SW480 (cell line): ENCODE results near the gene ADAMTSL4.
A peak's percentile ranks its signal among the peaks of the same experiment; 100 is the strongest.
"Not testable (repeated sequence)": the region's sequence is repeated elsewhere in the genome, so short reads cannot be mapped to it uniquely, and the experiment has no call there.

Source experiments
- DNase-seq: peaks from one replicate; pipeline ENCODE4 v3.0.0-alpha.2; 2016; ENCODE audit warnings: low spot score

Gene ADAMTSL4

DNA sequence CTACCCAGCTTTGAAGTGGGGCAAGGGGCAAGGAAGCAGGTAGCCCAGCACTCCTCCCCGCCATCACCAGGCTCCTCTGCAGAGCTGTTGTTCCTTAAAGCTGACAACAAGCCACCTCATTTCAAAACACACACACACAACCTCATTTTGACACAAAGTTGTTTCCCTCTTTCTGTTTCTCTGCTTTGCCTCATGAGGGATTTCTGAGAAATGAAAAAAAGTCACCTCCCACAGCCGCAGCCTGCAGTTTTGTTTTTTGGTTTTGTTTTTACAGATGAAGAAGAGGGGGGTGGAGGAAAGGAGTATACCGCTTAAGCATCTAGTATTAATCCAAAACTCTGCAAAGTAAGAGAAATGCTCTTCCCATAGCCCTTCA is 18.1 kb downstream of the ADAMTSL4 start:
- no peak for DNase-seq

DNA sequence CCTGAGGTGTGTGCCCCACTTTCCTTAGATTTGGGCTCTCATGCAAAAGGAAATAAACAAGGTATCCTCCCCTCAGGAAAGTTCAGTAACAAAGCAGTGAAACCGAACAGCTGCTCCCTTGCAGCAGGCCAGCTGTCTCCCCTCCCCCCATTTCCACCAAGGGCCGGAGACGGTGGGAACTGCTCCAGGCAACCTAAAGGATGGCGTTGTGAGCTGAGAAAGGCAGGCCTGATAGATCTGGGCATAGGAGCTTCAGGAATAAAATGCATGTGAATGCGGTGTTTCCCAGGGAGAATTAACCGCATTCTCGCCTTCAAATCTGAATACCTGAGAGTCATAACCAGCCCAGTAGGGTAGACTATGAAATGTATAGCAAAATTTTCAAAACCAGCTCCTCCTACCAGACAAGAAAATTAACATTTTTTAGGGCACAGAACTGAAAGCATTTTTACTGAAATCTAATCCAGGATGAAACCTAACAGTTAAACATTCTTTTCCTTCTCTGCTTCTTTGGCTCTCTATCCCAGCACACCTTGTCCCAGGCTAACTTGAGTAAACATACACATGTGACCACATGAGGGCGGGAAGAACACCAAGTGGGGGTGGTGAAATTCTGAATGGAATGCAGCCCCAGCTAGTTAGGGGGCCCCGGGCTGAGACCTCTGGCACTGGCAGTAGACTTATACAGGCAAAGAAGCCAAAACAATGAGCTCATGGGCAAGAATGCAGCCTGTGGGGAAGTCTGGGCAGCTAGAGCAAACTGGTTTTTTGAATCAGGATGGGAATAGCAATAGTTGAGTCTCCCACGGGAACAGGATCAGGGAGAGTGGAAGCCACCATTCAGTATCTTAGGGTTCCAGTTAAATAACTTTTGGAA is 18.7 kb downstream of the ADAMTSL4 start:
- DNase-seq = peak; percentile 82

GRCh38 chr1:150568594-150568966 is 19.4 kb downstream of the ADAMTSL4 start:
- DNase-seq = no peak

DNA sequence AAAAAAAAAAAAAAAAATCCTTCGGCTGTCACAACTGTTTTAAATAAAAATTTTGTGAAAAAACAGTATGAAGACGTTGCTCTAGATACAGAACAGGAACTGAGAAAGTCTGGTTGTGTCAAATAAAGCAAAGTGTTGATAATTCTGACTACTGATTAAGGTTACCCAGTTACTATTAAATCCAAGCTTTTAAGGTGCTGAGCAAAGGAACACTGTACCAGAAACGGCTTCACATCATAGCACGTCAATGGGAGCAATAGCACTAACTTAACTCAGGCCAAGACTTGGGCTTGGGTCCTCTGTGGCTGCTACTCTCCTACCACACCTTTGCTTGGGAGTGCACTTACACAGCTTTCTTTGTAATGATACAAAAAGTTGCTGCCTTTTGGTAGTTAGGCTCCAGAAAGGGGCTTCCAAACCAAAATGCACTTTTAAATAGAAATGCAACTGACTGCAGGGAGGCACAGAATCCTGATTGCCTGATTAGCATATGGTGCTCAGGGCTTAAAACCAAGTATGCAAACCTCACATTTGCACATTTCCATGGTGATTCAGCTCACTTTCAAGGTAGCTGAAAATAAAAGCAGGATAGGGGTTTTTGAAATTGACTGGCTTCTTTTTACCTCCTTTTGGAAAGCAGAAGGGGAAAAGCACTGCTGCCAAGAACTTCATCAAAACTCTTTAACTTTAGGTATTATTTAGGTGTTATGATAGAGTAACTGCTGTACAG is 23.9 kb downstream of the ADAMTSL4 start:
- DNase-seq = no peak

GRCh38 chr1:150573648-150574071 is 24.5 kb downstream of the ADAMTSL4 start:
- DNase-seq = not testable (repeated sequence)

DNA sequence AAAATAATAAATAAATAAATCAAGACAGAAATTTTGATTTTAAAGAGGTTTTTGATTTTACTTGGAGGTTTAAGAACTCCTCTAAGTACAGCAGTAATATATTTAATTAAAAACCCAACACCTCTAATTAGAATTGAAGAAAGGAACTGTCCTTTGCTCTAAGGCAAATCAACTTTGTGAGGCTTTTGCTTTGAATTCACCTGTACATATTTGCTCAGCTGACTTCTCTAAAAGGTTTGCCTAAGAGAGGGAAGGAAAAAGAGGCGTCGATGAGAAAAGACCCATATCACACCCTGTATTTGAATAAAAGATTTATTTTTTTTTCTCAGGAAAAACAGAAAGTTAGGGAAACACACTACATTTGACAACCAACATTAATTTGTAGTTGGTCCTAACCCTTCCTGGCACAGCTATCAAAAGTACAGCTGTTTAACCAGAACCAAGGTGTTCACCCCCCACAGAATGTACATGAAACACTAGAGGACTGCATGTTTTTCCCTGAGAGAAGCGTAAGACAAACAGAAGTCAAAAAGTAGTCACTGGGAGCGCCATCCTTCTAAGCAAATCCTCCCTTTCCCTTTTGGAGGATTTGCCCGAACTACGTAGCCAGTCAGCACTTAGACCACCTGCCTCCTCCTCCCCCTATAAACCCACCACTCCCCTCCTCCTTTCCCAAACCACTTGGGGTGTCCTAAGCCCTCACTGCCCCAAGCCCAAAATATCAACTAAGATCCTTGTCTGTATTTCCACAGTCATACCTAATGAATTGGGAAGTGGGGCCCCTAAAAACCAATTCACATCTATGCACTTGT is 25.3 kb downstream of the ADAMTSL4 start:
- no peak for DNase-seq

DNA sequence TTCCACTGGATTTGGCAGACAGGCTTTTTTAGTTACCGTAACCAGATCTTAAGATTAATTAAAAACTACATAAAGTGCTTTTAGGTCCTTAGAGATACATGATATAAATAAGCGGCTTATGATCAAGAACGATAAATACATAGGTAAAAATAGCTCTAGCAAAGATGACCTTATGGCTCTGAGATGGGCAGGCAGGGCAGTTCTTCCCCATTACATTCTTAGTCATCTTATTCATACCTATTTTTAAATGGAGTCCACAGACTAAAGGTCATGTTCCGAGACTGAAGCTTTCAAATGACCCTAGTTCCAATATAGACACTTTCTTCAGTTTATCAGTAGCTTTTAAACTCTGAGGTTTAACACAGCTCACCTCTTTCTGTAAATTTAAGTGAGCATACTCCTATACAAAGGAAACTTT is 25.9 kb downstream of the ADAMTSL4 start:
- no peak for DNase-seq

DNA sequence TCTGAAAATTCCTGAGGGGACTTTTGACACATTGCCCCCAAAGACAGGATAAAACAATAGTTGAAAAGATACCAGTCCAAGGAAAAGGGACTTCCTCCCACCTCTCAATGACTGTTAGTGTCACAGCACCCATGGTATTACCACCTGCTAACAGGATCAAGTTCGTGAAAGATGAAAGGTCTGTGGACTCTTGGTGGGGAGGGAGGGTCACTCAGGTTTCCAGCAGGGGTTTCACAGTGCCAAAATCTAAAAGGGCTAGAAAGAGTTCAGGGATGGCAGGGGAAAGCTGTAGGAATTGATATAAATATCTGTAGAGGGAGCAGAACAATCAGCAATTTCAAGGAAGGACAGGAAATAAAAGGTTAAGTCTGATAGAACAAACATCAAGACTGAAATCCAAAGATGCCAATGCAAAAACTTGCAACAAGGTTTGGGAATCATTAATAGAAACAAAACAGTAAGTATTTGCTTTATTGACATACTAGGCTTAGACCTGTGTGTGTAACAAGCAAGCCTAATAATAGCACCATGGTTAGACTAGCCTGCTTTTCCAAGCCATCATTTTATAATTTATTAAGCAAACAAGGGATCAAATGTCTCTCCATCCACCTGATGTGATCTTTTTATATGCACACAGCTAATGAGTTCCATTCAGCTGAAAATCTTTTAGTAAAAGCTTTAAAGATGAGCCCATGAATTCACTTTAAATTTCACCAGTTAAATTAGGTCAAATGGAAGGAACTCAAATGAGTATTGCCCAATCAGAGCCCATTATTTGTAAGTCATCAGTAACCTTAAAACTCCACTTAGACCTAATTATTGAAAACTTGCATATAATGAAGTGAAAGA is 26.5 kb downstream of the ADAMTSL4 start:
- DNase-seq = no peak

DNA sequence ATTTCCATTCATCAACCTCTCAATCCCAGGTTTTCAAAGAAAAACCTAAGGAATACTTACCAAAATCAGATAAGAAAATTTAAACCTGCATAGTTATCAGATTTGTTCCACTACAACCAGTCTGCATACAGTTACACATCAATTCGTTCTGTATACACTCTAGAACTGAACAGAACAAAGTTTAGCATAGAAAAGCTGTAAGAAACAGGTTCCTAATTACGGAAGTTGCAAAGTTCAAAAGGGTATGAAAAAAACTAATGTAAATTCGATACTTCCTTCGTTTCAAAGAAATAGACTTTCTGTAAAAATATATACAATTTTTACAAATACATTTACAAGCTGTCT is 27.1 kb downstream of the ADAMTSL4 start:
- DNase-seq = no peak

- DNase-seq = no peak
These were observed 27.8 kb downstream of the ADAMTSL4 start for GRCh38 chr1:150576794-150577556.

GRCh38 chr1:150577557-150578271 is 28.5 kb downstream of the ADAMTSL4 start:
- DNase-seq = no peak

- DNase-seq = peak; percentile 77
These were observed 29.3 kb downstream of the ADAMTSL4 start for GRCh38 chr1:150578272-150579109.

DNA sequence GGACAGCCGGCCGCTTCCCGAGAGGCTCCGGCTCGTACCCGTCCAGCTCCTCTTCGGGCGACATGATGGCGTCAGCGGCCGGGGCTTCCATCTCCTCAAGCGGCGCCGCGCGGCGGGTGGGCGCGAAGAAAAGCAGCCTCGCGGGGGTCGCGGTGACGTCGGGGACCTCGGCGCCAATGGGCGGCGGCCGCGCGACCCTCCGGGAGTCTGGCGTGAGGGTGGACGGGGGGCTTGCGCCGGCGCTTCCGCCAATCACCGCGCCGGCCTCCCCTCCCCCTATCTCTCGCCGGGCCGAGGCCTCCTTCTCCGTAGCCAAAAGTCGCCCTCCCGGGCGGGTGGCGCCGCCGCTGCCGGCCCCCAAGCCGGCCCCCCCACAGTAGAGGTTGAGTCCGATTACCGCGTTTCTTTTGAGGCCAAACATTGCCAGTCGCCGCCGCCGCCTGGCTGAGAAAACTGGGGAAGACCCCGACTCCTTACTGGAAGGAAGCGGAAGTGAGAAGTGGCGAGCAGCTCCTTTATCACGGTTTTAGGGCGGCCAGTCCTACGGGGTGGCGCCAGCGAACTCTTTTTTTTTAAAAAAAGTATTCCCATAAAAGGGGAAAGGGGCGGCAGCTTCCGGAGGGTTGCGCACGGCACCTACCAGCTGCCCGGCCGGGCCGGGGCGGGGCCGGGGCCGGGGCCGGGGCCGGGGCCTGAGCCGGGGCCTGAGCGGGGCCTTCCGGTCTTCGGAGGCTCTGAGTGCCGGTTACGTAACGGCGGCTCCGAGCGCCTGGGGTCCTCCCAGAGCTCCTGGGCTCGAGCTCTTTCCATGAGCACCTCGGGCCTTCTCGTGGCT is 30.1 kb downstream of the ADAMTSL4 start, which contains the start of gene MCL1:
Gene MCL1 (minus strand): TSS at position 501 of the 835 bp plus-strand sequence. CDS start 80 bp downstream, at position 421.
- peak; percentile 95 for DNase-seq

DNA sequence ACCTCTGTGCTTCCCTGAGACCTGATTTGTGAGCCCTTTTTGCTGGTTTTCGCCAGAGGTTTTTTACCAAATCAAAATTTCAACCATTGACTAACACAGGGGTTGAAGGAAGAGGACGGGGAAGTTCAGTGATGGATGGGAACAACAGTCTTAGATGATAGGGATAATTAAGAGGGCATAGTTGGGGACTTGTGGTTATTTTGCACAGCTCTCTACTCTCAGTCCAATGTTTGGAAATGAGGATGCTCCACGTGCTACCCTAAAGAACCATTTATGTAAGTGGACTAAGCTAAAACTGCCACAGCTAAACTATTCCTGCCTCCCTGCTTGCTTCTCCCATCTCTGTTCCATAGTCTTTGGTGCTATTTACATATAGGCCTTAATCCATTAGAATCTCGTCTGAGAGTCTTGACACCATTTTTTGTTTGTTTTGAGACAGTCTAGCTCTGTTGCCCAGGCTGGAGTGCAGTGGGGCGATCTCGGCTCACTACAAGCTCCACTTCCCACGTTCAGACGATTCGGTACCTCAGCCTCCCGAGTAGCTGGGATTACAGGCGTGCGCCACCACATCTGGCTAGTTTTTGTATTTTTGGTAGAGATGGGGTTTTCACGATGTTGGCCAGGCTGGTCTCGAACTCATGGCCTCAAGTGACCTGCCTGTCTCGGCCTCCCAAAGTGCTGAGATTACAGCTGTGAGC is 30.9 kb downstream of the ADAMTSL4 start:
- DNase-seq = no peak

GRCh38 chr1:150580966-150581365 is 31.8 kb downstream of the ADAMTSL4 start:
- DNase-seq = not testable (repeated sequence)

DNA sequence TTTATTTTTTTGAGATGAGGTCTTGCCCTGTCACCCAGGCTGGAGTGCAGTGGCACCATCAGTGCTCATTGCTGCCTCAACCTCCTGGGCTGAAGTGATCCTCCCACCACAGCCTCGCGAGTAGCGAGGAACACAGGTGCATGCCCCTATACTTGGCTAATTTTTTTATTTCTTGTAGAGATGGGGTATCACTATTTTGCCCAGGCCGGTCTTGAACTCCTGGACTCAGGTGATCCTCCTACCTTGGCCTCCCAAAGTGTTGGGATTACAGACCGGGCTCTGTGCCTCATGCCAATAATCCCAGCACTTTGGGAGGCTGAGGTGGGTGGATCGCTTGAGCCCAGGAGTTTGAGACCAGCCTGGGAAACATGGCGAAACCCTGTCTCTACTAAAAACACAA is 32.2 kb downstream of the ADAMTSL4 start:
- not testable (repeated sequence) for DNase-seq

- DNase-seq = not testable (repeated sequence)
These were observed 32.8 kb downstream of the ADAMTSL4 start for GRCh38 chr1:150581962-150582361.

- no peak for DNase-seq
These were observed 33.2 kb downstream of the ADAMTSL4 start for GRCh38 chr1:150582371-150582770.
